ENCODE results near the gene LEPROT. TPM values are rescaled to one million over a fixed set of nuclear protein-coding genes. Genes with fewer than 3 reads are reported as not detected.

The LEPROT gene
- total and polyA plus RNA-seq, 2 experiments from 2014 or later, result 22.9 to 24.9 TPM

- TF ChIP-seq, protein P1, sequence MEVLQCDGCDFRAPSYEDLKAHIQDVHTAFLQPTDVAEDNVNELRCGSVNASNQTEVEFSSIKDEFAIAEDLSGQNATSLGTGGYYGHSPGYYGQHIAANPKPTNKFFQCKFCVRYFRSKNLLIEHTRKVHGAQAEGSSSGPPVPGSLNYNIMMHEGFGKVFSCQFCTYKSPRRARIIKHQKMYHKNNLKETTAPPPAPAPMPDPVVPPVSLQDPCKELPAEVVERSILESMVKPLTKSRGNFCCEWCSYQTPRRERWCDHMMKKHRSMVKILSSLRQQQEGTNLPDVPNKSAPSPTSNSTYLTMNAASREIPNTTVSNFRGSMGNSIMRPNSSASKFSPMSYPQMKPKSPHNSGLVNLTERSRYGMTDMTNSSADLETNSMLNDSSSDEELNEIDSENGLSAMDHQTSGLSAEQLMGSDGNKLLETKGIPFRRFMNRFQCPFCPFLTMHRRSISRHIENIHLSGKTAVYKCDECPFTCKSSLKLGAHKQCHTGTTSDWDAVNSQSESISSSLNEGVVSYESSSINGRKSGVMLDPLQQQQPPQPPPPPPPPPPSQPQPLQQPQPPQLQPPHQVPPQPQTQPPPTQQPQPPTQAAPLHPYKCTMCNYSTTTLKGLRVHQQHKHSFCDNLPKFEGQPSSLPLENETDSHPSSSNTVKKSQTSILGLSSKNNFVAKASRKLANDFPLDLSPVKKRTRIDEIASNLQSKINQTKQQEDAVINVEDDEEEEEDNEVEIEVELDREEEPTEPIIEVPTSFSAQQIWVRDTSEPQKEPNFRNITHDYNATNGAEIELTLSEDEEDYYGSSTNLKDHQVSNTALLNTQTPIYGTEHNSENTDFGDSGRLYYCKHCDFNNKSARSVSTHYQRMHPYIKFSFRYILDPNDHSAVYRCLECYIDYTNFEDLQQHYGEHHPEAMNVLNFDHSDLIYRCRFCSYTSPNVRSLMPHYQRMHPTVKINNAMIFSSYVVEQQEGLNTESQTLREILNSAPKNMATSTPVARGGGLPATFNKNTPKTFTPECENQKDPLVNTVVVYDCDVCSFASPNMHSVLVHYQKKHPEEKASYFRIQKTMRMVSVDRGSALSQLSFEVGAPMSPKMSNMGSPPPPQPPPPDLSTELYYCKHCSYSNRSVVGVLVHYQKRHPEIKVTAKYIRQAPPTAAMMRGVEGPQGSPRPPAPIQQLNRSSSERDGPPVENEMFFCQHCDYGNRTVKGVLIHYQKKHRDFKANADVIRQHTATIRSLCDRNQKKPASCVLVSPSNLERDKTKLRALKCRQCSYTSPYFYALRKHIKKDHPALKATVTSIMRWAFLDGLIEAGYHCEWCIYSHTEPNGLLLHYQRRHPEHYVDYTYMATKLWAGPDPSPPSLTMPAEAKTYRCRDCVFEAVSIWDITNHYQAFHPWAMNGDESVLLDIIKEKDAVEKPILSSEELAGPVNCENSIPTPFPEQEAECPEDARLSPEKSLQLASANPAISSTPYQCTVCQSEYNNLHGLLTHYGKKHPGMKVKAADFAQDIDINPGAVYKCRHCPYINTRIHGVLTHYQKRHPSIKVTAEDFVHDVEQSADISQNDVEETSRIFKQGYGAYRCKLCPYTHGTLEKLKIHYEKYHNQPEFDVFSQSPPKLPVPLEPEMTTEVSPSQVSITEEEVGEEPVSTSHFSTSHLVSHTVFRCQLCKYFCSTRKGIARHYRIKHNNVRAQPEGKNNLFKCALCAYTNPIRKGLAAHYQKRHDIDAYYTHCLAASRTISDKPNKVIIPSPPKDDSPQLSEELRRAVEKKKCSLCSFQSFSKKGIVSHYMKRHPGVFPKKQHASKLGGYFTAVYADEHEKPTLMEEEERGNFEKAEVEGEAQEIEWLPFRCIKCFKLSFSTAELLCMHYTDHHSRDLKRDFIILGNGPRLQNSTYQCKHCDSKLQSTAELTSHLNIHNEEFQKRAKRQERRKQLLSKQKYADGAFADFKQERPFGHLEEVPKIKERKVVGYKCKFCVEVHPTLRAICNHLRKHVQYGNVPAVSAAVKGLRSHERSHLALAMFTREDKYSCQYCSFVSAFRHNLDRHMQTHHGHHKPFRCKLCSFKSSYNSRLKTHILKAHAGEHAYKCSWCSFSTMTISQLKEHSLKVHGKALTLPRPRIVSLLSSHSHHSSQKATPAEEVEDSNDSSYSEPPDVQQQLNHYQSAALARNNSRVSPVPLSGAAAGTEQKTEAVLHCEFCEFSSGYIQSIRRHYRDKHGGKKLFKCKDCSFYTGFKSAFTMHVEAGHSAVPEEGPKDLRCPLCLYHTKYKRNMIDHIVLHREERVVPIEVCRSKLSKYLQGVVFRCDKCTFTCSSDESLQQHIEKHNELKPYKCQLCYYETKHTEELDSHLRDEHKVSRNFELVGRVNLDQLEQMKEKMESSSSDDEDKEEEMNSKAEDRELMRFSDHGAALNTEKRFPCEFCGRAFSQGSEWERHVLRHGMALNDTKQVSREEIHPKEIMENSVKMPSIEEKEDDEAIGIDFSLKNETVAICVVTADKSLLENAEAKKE (CRISPR knock-in tag; IDR thresholded peaks at IDR 0.05), result no peak
Measured at GRCh38 chr1:65440322-65440900, 19.9 kb downstream of the LEPROT start (continued).

GRCh38 chr1:65440915-65441314 lies 20.4 kb downstream of the LEPROT start:
- TF ChIP-seq ETS1 (IDR thresholded peaks at IDR 0.05), result no peak
- TF ChIP-seq STAT1 (IDR thresholded peaks at IDR 0.05; ENCODE audit: unreplicated experiment), result no peak
- no peak for TF ChIP-seq ZNF331 (CRISPR knock-in tag; IDR thresholded peaks at IDR 0.05; ENCODE audit: low read depth)
- no peak for TF ChIP-seq ZNF114 (CRISPR knock-in tag; IDR thresholded peaks at IDR 0.05)
- no peak for TF ChIP-seq EZH2phosphoT487 (IDR thresholded peaks at IDR 0.05; ENCODE audit: unreplicated experiment)
- peaks cover 24% of the 10 kb centered on the region for H3K4me1 ChIP-seq (ENCODE audit: insufficient read depth)
- no peaks in the 10 kb centered on the region for H3K36me3 ChIP-seq (ENCODE audit: insufficient read depth)
- peaks cover 38% of the 10 kb centered on the region for H3K4me1 Mint-ChIP-seq
- no peaks in the 10 kb centered on the region for H3K27me3 ChIP-seq (ENCODE audit: insufficient read depth)
- no peaks in the 10 kb centered on the region for H3K79me2 ChIP-seq (replicated peaks; ENCODE audit: insufficient read depth)
- no peak for DNase-seq (ENCODE audit: low spot score)
- no peak overlapping the region for H3K4me3 ChIP-seq
- H4K20me1 ChIP-seq (replicated peaks; ENCODE audit: insufficient read depth), result no peaks in the 10 kb centered on the region
- no peak overlapping the region for H3K27ac Mint-ChIP-seq
- H2AFZ ChIP-seq, result no peak overlapping the region
- no peak overlapping the region for H3K4me3 Mint-ChIP-seq
- no peak overlapping the region for H3K27ac ChIP-seq (ENCODE audit: low read depth)
- peaks cover 2% of the 10 kb centered on the region for H3K27me3 Mint-ChIP-seq (ENCODE audit: insufficient read depth, low read depth, poor library complexity)
- H3K36me3 Mint-ChIP-seq (ENCODE audit: low read depth), result peaks cover 17% of the 10 kb centered on the region; the same call in 2 of the 3 replicates
- no peak overlapping the region; the same call in 1 of the 2 replicates for H3K4me2 ChIP-seq
- H3F3A ChIP-seq (replicated peaks; ENCODE audit: low read depth), result no peaks in the 10 kb centered on the region
- H3K9me2 ChIP-seq (ENCODE audit: insufficient read depth), result no peaks in the 10 kb centered on the region
- ATAC-seq, result no peak
- peaks cover 19% of the 10 kb centered on the region for H3K9me3 Mint-ChIP-seq
